22Rv1 (cell line): Measurements from ENCODE around the gene SORCS2.

Experiments used
- CTCF ChIP-seq: fragments of 450-650 bp; IDR thresholded peaks from 2 replicates; pipeline ENCODE4 v1.5.1; 2017; ENCODE audit warnings: mild to moderate bottlenecking
- ZFX ChIP-seq: fragments of 450-650 bp; IDR thresholded peaks from 2 replicates; pipeline ENCODE4 v1.6.1; 2017; ENCODE audit warnings: antibody characterized with exemption, borderline replicate concordance

GRCh38 chr4:7787067-7787466 is 594.7 kb downstream of the SORCS2 start:
- TF ChIP-seq CTCF = no peak
- no peak for TF ChIP-seq ZFX
